Caco-2 (cell line): ENCODE results near the gene RUNX1. TPM values are rescaled to one million over a fixed set of nuclear protein-coding genes. Genes with fewer than 3 reads are reported as not detected.

Source experiments
- BruUV-seq: library from RNA; stranded (reverse); fragments of 400-500 nt; replicated peaks from 2 replicates; lab custom pipeline; 2021; lab: Mats Ljungman, UMichigan
- CTCF ChIA-PET: fragments of 300-600 bp; sonication (Branson Sonifier 250); formaldehyde crosslinking; loops from one replicate; lab custom pipeline; 2022; ENCODE audit warnings: antibody characterized with exemption; lab: Charles Lee
- POLR2A ChIA-PET: fragments of 300-600 bp; sonication (Branson Sonifier 250); formaldehyde crosslinking; loops from one replicate; lab custom pipeline; 2022; ENCODE audit warnings: antibody characterized with exemption; lab: Charles Lee
- DNase-seq, 2 experiments: peaks; one replicate each; pipeline versions ENCODE4 v3.0.0 to v3.0.0-alpha.2; 2020 to 2022
- H3K27me3 ChIP-seq: replicated peaks from 2 replicates; pipeline ENCODE4 v1.6.0; 2011; ENCODE audit warnings: low read length; ENCODE audit not compliant: control insufficient read depth, insufficient read depth
- H3K36me3 ChIP-seq: 2 replicates; pipeline ENCODE4 v1.5.1; 2011; ENCODE audit warnings: low read length; ENCODE audit not compliant: control insufficient read depth, insufficient read depth
- H3K4me1 ChIP-seq: fragments of 250-450 bp; sonication (Bioruptor Pico); 2 replicates; pipeline ENCODE4 v1.5.1; 2020; ENCODE audit warnings: mild to moderate bottlenecking
- H3K4me3 ChIP-seq: 2 replicates; pipeline ENCODE4 v1.5.1; 2011; ENCODE audit warnings: low read depth, mild to moderate bottlenecking, control low read depth, low read length
- H3K9me3 ChIP-seq: fragments of 250-450 bp; sonication (Bioruptor Pico); 2 replicates; pipeline ENCODE4 v1.5.1; 2020; ENCODE audit warnings: mild to moderate bottlenecking, moderate library complexity
- H3K27ac Mint-ChIP-seq: one replicate; pipeline ENCODE4 v1.8.0; 2022; ENCODE audit warnings: mixed read lengths; ENCODE audit not compliant: unreplicated experiment
- H3K27me3 Mint-ChIP-seq: one replicate; pipeline ENCODE4 v1.8.0; 2022; ENCODE audit warnings: mixed read lengths; ENCODE audit not compliant: insufficient read depth, unreplicated experiment
- H3K36me3 Mint-ChIP-seq: one replicate; pipeline ENCODE4 v1.8.0; 2022; ENCODE audit warnings: mild to moderate bottlenecking, mixed read lengths; ENCODE audit not compliant: insufficient read depth, unreplicated experiment
- H3K4me1 Mint-ChIP-seq: one replicate; pipeline ENCODE4 v1.8.0; 2022; ENCODE audit warnings: low read depth, mixed read lengths; ENCODE audit not compliant: unreplicated experiment
- H3K4me3 Mint-ChIP-seq: one replicate; pipeline ENCODE4 v1.8.0; 2022; ENCODE audit warnings: mild to moderate bottlenecking, moderate library complexity, mixed read lengths; ENCODE audit not compliant: unreplicated experiment
- H3K9me3 Mint-ChIP-seq: one replicate; pipeline ENCODE4 v1.8.0; 2022; ENCODE audit warnings: mixed read lengths; ENCODE audit not compliant: unreplicated experiment
- intact Hi-C: fragments of 100-400 bp; cut with micrococcal nuclease; formaldehyde crosslinking; loops from one replicate; pipeline ENCODE4 v1.10.0; 2022; ENCODE audit not compliant: unreplicated experiment
- total RNA-seq: library from RNA; stranded (reverse); gene quantifications from 2 replicates; pipeline ENCODE4 v1.2.3, GENCODE V29; 2022
- TF ChIP-seq, protein P1 (sequence below), 2 experiments: fragments of 200-600 bp in 1 of 2; IDR thresholded peaks; 1 replicate in 1 of 2; 2 replicates in 1 of 2; pipeline versions ENCODE4 v1.5.1 to v1.8.0; 2011 to 2022; ENCODE audit warnings: antibody characterized with exemption in 1 of 2, control low read depth in 1 of 2, inconsistent platforms in 1 of 2, low read depth in 1 of 2, low read length in 1 of 2, mild to moderate bottlenecking in 1 of 2, moderate library complexity in 1 of 2; ENCODE audit not compliant: insufficient read depth in 1 of 2, severe bottlenecking in 1 of 2, unreplicated experiment in 1 of 2

RUNX1 gene
- total RNA-seq, 1 experiment from 2014 or later, result 11.7 TPM

DNA sequence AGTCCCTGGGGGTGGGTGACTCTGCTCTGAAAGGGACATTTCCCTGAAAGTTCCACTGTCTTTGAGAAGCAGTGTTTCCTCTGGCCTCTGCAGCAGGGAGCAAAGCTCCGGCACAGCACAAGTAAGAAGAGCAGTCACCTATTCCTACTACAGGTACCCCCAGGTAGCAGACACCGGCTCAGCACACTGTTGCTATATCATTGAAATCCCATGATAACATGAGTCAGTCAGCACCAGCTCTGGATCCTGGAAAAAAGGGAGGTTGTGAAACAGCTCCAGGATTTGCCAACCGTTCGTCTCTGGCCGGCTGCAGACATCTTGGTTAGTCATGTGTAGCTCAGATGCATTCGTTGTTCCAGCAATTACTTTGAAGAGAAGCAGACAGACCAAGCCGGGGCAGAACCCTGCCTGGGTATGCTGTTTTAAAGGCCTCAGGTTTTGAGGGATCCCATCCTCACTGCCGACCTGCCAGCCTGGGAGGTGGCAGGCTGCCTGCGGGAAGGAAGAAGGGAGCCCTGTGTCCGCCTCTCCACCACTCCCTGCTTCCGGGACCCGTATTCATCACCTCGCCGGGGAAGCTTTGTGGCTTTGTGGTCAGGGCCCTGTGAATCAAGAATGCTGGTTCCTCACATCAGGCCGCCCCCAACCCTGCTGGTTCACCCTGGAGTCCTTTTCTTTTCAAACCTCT lies 241.1 kb downstream of the RUNX1 start:
- Histone ChIP-seq H3K4me3 (no peak overlapping the region), H3K9me3 (no peaks in the 10 kb centered on the region), H3K4me1 (peaks cover 9% of the 10 kb centered on the region; the same call in 1 of the 2 replicates), H3K36me3 (no peaks in the 10 kb centered on the region), H3K27me3 (no peaks in the 10 kb centered on the region)
- peaks cover 7% of the 10 kb centered on the region for H3K36me3 Mint-ChIP-seq
- ChIA-PET POLR2A (no interaction called here), CTCF (no interaction called here)
- H3K27ac Mint-ChIP-seq, result no peak overlapping the region
- no peak overlapping the region for H3K4me3 Mint-ChIP-seq
- no TSS peak for BruUV-seq
- H3K4me1 Mint-ChIP-seq, result peaks cover 9% of the 10 kb centered on the region
- no peaks in the 10 kb centered on the region for H3K27me3 Mint-ChIP-seq
- peaks cover 25% of the 10 kb centered on the region for H3K9me3 Mint-ChIP-seq
- no peak for DNase-seq
- TF ChIP-seq, protein P1, sequence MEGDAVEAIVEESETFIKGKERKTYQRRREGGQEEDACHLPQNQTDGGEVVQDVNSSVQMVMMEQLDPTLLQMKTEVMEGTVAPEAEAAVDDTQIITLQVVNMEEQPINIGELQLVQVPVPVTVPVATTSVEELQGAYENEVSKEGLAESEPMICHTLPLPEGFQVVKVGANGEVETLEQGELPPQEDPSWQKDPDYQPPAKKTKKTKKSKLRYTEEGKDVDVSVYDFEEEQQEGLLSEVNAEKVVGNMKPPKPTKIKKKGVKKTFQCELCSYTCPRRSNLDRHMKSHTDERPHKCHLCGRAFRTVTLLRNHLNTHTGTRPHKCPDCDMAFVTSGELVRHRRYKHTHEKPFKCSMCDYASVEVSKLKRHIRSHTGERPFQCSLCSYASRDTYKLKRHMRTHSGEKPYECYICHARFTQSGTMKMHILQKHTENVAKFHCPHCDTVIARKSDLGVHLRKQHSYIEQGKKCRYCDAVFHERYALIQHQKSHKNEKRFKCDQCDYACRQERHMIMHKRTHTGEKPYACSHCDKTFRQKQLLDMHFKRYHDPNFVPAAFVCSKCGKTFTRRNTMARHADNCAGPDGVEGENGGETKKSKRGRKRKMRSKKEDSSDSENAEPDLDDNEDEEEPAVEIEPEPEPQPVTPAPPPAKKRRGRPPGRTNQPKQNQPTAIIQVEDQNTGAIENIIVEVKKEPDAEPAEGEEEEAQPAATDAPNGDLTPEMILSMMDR (IDR thresholded peaks at IDR 0.05; ENCODE audit: insufficient read depth in 1 of 2, low read depth in 1 of 2, low read length in 1 of 2, severe bottlenecking in 1 of 2, unreplicated experiment in 1 of 2), result no peak
- intact Hi-C loops, result no loop called here

DNA sequence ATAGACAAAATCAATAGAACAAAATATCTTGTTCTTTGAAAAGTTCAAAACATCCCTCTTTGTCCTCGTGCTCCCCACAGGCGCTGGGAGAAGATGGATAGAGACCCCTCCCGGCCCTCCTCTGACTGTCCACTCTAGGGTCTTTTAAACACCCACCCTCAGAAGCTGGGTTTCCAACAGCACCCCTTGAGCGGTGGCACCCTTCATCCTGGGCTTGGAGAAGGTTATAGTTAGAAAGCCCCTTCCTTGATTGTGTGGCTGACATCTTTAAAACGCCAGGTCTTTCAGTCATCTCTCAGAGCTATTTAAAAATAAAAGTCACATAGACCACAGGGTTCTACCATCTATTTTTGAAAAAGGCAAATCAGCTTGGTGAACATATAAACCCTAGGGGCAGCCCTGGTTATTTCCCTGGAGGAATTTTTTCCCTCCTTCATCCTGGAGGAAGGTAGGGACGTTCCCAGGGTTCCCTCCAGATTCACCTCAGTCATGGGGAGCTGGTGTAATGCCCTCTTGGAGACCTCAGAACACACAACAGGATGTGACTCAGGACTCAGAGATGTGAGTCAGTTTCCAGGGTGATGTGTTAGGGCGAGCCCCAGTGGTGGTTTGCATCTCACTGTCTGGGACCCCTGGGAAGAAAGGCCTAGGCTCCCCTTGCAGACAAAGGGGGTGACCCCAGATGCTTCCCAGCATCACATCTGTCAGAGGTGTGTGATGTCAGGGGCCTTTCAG lies 241.8 kb downstream of the RUNX1 start:
- ChIA-PET CTCF (no interaction called here), POLR2A (no interaction called here)
- H3K27me3 ChIP-seq, result no peaks in the 10 kb centered on the region
- Mint-ChIP-seq H3K36me3 (peaks cover 5% of the 10 kb centered on the region), H3K4me3 (no peak overlapping the region), H3K9me3 (peaks cover 25% of the 10 kb centered on the region), H3K4me1 (peaks cover 2% of the 10 kb centered on the region), H3K27ac (no peak overlapping the region), H3K27me3 (no peaks in the 10 kb centered on the region)
- no peaks in the 10 kb centered on the region for H3K9me3 ChIP-seq
- no TSS peak for BruUV-seq
- TF ChIP-seq, protein P1 (IDR thresholded peaks at IDR 0.05; ENCODE audit: insufficient read depth in 1 of 2, low read depth in 1 of 2, low read length in 1 of 2, severe bottlenecking in 1 of 2, unreplicated experiment in 1 of 2), result no peak
- no peak overlapping the region for H3K4me3 ChIP-seq
- peaks cover 2% of the 10 kb centered on the region; the same call in 1 of the 2 replicates for H3K4me1 ChIP-seq
- DNase-seq, result no peak
- H3K36me3 ChIP-seq, result no peaks in the 10 kb centered on the region
- intact Hi-C loops, result no loop called here

DNA sequence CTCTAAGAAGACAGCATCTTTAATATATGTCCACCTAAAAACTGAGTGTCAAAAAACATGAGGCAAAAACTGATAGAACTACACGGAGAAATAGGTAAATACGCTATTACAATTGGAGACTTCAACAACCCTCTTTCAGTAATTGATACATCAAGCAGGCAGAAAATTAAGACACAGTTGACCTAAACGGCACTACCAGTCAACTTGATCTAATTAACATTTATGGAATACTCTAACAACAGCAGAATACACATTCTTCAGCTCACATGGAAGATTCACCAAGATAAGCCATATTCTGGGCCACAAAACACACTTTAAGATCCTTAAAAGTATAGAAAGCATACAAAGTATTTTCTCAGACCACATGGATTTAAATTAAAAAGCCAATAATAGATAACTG lies 242.7 kb downstream of the RUNX1 start:
- TF ChIP-seq, protein P1 (IDR thresholded peaks at IDR 0.05; ENCODE audit: insufficient read depth in 1 of 2, low read depth in 1 of 2, low read length in 1 of 2, severe bottlenecking in 1 of 2, unreplicated experiment in 1 of 2), result no peak
- no peaks in the 10 kb centered on the region for H3K4me1 Mint-ChIP-seq
- no peak overlapping the region for H3K4me3 Mint-ChIP-seq
- Histone ChIP-seq H3K36me3 (no peaks in the 10 kb centered on the region), H3K27me3 (no peaks in the 10 kb centered on the region), H3K4me1 (peaks cover 1% of the 10 kb centered on the region; the same call in 1 of the 2 replicates), H3K4me3 (no peak overlapping the region), H3K9me3 (no peaks in the 10 kb centered on the region)
- CTCF ChIA-PET, result no interaction called here
- DNase-seq, result no peak
- intact Hi-C loops, result no loop called here
- no peaks in the 10 kb centered on the region for H3K27me3 Mint-ChIP-seq
- peaks cover 5% of the 10 kb centered on the region for H3K36me3 Mint-ChIP-seq
- H3K9me3 Mint-ChIP-seq, result peaks cover 25% of the 10 kb centered on the region
- no TSS peak for BruUV-seq
- POLR2A ChIA-PET, result no interaction called here
- no peak overlapping the region for H3K27ac Mint-ChIP-seq
